ENCODE results near the gene SPINDOC. TPM values are rescaled to one million over a fixed set of nuclear protein-coding genes. Genes with fewer than 3 reads are reported as not detected.

SPINDOC gene
- total RNA-seq, 1 donor, result 17.7 TPM

DNA sequence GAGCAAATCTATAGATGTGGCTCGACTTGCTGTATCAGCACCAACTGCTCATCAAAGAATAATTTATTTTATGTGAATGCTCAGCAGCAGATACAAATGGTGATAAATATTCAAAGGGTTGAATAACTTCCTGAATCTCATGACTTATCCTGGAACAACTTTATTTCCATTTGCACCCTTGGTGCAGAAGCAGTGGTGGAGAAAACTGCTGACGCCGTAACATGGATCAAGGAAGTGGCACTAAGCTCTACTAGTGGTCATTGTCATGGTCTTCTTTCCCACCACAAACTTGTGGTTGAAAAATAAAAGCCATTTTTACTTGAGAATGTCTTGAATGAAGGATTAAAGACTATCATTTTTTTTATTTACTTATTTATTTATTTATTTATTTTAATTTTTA, 40.2 kb downstream of the SPINDOC start:
- H4K20me1 ChIP-seq (ENCODE audit: insufficient read depth, low read length), result peaks cover 40% of the 10 kb centered on the region

DNA sequence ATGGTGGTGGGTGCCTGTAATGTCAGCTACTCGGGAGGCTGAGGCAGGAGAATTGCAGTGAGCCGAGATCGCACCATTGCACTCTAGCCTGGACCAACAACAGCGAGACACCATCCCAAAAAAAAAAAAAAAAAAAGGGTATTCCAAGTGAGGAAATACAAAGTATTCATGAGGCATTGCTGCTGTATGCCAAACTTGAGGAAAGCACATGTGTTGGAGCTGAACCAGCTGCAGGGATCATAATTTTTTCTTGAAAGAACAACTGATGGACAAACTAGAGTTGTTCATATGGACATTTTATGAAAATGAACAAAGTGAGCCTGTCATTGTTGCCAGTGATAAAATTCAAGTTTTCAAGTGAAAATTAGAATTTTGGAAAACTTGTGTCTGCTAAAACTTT, 41.4 kb downstream of the SPINDOC start:
- peaks cover 8% of the 10 kb centered on the region for H3K4me1 ChIP-seq (ENCODE audit: insufficient read depth, low read length)
- peaks cover 85% of the 10 kb centered on the region for H3K79me2 ChIP-seq (ENCODE audit: insufficient read depth, low read length)
- no peaks in the 10 kb centered on the region for H3K27me3 ChIP-seq (ENCODE audit: insufficient read depth, low read length)
- H3K27ac ChIP-seq (ENCODE audit: low read depth, low read length), result no peak overlapping the region
- H3K4me3 ChIP-seq (ENCODE audit: insufficient read depth, low read length), result no peak overlapping the region
- TF ChIP-seq, protein P1, sequence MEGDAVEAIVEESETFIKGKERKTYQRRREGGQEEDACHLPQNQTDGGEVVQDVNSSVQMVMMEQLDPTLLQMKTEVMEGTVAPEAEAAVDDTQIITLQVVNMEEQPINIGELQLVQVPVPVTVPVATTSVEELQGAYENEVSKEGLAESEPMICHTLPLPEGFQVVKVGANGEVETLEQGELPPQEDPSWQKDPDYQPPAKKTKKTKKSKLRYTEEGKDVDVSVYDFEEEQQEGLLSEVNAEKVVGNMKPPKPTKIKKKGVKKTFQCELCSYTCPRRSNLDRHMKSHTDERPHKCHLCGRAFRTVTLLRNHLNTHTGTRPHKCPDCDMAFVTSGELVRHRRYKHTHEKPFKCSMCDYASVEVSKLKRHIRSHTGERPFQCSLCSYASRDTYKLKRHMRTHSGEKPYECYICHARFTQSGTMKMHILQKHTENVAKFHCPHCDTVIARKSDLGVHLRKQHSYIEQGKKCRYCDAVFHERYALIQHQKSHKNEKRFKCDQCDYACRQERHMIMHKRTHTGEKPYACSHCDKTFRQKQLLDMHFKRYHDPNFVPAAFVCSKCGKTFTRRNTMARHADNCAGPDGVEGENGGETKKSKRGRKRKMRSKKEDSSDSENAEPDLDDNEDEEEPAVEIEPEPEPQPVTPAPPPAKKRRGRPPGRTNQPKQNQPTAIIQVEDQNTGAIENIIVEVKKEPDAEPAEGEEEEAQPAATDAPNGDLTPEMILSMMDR (IDR thresholded peaks at IDR 0.05; ENCODE audit: extremely low read depth, low read depth, low read length), result no peak
- no peak for DNase-seq (ENCODE audit: insufficient read length, low spot score, missing footprints)
- no peaks in the 10 kb centered on the region for H3K36me3 ChIP-seq (ENCODE audit: insufficient read depth, low read length)
- H4K20me1 ChIP-seq (ENCODE audit: insufficient read depth, low read length), result peaks cover 40% of the 10 kb centered on the region
- H3K9me3 ChIP-seq (ENCODE audit: low read depth, low read length), result no peaks in the 10 kb centered on the region
- H2AFZ ChIP-seq (ENCODE audit: low read length), result no peak overlapping the region
- H3K4me2 ChIP-seq (ENCODE audit: insufficient read depth, low read length), result no peak overlapping the region

More for the DNA sequence above, 40.2 kb downstream of the SPINDOC start:
- Histone ChIP-seq H3K4me3 (ENCODE audit: insufficient read depth, low read length) (no peak overlapping the region), H3K4me2 (ENCODE audit: insufficient read depth, low read length) (no peak overlapping the region), H3K9me3 (ENCODE audit: low read depth, low read length) (no peaks in the 10 kb centered on the region), H3K27me3 (ENCODE audit: insufficient read depth, low read length) (no peaks in the 10 kb centered on the region), H3K36me3 (ENCODE audit: insufficient read depth, low read length) (no peaks in the 10 kb centered on the region), H3K79me2 (ENCODE audit: insufficient read depth, low read length) (peaks cover 83% of the 10 kb centered on the region), H2AFZ (ENCODE audit: low read length) (no peak overlapping the region), H3K4me1 (ENCODE audit: insufficient read depth, low read length) (peaks cover 6% of the 10 kb centered on the region), H3K27ac (ENCODE audit: low read depth, low read length) (no peak overlapping the region)
- TF ChIP-seq, protein P1 (IDR thresholded peaks at IDR 0.05; ENCODE audit: extremely low read depth, low read depth, low read length), result no peak
- no peak for DNase-seq (ENCODE audit: insufficient read length, low spot score, missing footprints)

DNA sequence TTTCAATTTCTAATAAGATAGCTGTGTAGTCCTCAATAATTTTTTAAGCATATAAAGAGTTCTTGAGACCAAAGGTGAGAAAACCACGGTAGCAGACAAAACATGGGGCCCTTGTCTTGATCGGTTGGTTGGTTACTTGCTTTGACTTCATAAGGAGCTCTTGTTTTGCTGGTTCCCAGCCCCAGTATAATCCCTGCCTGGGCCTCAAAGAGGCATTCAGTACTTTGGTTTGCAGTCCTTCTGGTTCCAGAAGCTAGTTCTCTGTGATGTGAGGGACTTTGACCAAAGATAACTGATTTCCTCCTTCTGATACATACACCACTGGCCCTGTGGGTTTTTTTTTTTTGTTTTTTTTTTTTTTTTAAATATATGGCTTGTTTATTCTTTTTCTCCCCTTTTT, 42.7 kb downstream of the SPINDOC start:
- Histone ChIP-seq H3K27ac (ENCODE audit: low read depth, low read length) (no peak overlapping the region), H3K4me1 (ENCODE audit: insufficient read depth, low read length) (peaks cover 8% of the 10 kb centered on the region), H4K20me1 (ENCODE audit: insufficient read depth, low read length) (peaks cover 33% of the 10 kb centered on the region), H3K4me3 (ENCODE audit: insufficient read depth, low read length) (no peak overlapping the region), H3K9me3 (ENCODE audit: low read depth, low read length) (no peaks in the 10 kb centered on the region), H3K27me3 (ENCODE audit: insufficient read depth, low read length) (no peaks in the 10 kb centered on the region), H3K36me3 (ENCODE audit: insufficient read depth, low read length) (no peaks in the 10 kb centered on the region), H3K4me2 (ENCODE audit: insufficient read depth, low read length) (no peak overlapping the region), H2AFZ (ENCODE audit: low read length) (no peak overlapping the region), H3K79me2 (ENCODE audit: insufficient read depth, low read length) (peaks cover 82% of the 10 kb centered on the region)
- TF ChIP-seq, protein P1 (IDR thresholded peaks at IDR 0.05; ENCODE audit: extremely low read depth, low read depth, low read length), result no peak
- no peak for DNase-seq (ENCODE audit: insufficient read length, low spot score, missing footprints)

DNA sequence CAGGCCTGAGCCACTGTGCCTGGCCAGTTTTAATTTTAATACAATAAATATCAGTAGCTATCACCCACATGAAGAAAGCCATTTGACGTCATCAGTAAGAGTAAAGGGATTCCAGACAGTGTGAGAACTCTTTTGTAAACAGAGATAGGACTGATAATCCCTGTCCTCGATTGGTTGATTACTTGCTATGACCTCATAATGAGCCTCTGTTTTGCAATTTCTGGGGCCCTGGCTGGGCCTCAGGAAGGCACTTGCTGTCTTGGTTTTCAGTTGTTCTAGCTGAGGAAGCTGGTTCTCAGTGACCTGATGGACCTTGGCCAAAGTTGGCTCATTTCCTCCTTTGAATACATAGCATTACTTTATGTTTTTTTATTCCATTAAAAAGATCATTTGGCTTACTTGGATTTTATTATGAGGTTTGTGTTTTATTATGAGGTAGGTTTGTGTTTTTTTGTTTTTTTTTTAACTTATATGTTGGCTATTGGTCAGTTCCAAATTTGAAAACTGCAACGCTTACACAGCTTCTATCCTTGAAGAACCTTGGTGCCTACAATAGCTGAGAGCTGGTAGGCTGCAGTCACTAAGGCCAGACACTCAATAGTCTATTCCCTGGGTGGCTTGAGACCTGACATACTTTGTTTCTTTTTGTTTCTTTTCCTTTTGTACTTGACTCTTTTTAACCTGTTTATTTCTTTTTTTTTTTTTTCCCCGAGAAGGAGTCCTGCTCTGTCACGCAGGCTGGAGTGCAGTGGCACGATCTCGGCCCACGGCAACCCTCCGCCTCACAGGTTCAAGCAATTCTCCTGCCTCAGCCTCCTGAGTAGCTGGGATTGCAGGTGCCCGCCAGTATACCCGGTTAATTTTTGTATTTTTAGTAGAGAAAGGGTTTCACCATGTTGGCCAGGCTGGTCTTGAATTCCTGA, 45.6 kb downstream of the SPINDOC start:
- H3K4me3 ChIP-seq (ENCODE audit: insufficient read depth, low read length), result no peak overlapping the region
- peaks cover 74% of the 10 kb centered on the region for H3K79me2 ChIP-seq (ENCODE audit: insufficient read depth, low read length)
- H3K27me3 ChIP-seq (ENCODE audit: insufficient read depth, low read length), result no peaks in the 10 kb centered on the region
- no peak for DNase-seq (ENCODE audit: insufficient read length, low spot score, missing footprints)
- H3K4me2 ChIP-seq (ENCODE audit: insufficient read depth, low read length), result no peak overlapping the region
- peaks cover 18% of the 10 kb centered on the region for H4K20me1 ChIP-seq (ENCODE audit: insufficient read depth, low read length)
- peak overlapping the region; percentile 41 for H3K27ac ChIP-seq (ENCODE audit: low read depth, low read length)
- H3K36me3 ChIP-seq (ENCODE audit: insufficient read depth, low read length), result peaks cover 3% of the 10 kb centered on the region
- H3K4me1 ChIP-seq (ENCODE audit: insufficient read depth, low read length), result peaks cover 8% of the 10 kb centered on the region
- no peaks in the 10 kb centered on the region for H3K9me3 ChIP-seq (ENCODE audit: low read depth, low read length)
- no peak overlapping the region for H2AFZ ChIP-seq (ENCODE audit: low read length)
- TF ChIP-seq, protein P1 (IDR thresholded peaks at IDR 0.05; ENCODE audit: extremely low read depth, low read depth, low read length), result no peak

All from osteoblast (primary cell).